ENCODE results near the gene ARMC9.

ARMC9 gene

DNA sequence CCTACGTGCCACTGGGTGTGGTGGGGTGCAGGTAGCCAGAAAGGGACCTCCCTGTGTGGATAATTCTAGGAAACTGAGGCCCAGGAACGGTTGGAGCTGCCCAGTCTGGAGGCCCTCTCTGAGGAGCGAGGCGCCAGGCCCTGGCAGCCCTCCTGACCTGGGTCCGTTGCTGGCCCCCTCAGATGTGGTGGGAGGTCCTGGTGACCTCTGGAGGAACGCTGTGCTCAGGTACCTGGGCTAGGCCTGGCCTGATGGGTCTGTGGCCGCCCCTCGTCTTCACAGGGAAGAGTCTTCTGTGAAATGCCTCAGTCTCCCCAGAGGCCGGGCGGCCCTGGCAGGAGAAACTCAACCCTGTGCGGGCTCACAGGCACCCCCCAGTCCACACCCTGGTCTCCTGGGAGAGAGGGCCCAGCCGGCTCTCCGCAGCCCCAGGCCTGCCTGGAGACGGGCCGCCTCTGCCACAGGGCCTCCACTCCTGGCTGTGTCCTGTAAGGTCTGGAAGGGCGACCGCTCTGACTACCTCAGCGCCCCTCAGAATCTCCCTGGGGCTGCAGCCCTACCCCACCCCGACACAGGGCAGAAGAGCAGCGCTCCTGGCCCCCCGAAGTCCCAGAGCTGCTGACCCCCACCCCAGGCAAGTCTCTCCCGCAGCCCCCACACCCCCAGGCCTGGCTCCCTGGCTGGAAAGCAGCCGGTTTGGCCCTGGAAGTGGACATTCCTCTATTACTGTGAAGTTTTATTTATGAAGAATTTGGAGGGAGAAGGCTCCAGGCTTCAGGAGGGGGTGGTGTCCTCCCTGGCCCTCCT is 200.8 kb downstream of the ARMC9 start:
- POLR2A ChIA-PET, result interaction anchor here (1.7 kb wide), 1 partner anchor 65 kb away, joined by 9 read pairs; the partner anchor contains the start of gene NCL
- no peak overlapping the region for H3K27ac ChIP-seq (ENCODE audit: extremely low read depth, low read depth, low read length)
- H3K36me3 ChIP-seq (ENCODE audit: control insufficient read depth in 2 of 2, insufficient read depth in 1 of 2, low read length in 2 of 2), result no peaks in the 10 kb centered on the region
- CTCF ChIA-PET, result interaction anchor here (0.6 to 2.1 kb wide), 7 partner anchors 11 to 269 kb away, joined by 3 to 11 read pairs (median 5); no protein-coding TSS in a partner anchor
- no peak for TF ChIP-seq ZNF211 (tag by site-specific recombination; IDR thresholded peaks at IDR 0.05; ENCODE audit: low read depth)
- TF ChIP-seq ZNF112 (tag by site-specific recombination; IDR thresholded peaks at IDR 0.05), result no peak
- no peak for TF ChIP-seq ZNF654 (tag by site-specific recombination; IDR thresholded peaks at IDR 0.05; ENCODE audit: low read depth)
- TF ChIP-seq SCRT2 (tag by site-specific recombination; IDR thresholded peaks at IDR 0.05), result no peak
- no peak for TF ChIP-seq ZFP69B (tag by site-specific recombination; IDR thresholded peaks at IDR 0.05)
- TF ChIP-seq ZNF146 (tag by site-specific recombination; IDR thresholded peaks at IDR 0.05), result no peak
- TF ChIP-seq, protein P1, sequence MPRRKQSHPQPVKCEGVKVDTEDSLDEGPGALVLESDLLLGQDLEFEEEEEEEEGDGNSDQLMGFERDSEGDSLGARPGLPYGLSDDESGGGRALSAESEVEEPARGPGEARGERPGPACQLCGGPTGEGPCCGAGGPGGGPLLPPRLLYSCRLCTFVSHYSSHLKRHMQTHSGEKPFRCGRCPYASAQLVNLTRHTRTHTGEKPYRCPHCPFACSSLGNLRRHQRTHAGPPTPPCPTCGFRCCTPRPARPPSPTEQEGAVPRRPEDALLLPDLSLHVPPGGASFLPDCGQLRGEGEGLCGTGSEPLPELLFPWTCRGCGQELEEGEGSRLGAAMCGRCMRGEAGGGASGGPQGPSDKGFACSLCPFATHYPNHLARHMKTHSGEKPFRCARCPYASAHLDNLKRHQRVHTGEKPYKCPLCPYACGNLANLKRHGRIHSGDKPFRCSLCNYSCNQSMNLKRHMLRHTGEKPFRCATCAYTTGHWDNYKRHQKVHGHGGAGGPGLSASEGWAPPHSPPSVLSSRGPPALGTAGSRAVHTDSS (tag by site-specific recombination; IDR thresholded peaks at IDR 0.05), result no peak
- TF ChIP-seq, protein P2, sequence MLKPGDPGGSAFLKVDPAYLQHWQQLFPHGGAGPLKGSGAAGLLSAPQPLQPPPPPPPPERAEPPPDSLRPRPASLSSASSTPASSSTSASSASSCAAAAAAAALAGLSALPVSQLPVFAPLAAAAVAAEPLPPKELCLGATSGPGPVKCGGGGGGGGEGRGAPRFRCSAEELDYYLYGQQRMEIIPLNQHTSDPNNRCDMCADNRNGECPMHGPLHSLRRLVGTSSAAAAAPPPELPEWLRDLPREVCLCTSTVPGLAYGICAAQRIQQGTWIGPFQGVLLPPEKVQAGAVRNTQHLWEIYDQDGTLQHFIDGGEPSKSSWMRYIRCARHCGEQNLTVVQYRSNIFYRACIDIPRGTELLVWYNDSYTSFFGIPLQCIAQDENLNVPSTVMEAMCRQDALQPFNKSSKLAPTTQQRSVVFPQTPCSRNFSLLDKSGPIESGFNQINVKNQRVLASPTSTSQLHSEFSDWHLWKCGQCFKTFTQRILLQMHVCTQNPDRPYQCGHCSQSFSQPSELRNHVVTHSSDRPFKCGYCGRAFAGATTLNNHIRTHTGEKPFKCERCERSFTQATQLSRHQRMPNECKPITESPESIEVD (tag by site-specific recombination; IDR thresholded peaks at IDR 0.05), result no peak
- TF ChIP-seq SP2 (tag by site-specific recombination; IDR thresholded peaks at IDR 0.05), result no peak
- no peak for TF ChIP-seq ZNF623 (tag by site-specific recombination; IDR thresholded peaks at IDR 0.05)
- no peak for TF ChIP-seq SP7 (tag by site-specific recombination; IDR thresholded peaks at IDR 0.05)
- H3K4me3 ChIP-seq (ENCODE audit: low read depth, low read length), result no peak overlapping the region
- H3K4me1 ChIP-seq (ENCODE audit: control insufficient read depth, insufficient read depth, low read length), result no peaks in the 10 kb centered on the region
- H3K9me3 ChIP-seq (ENCODE audit: control insufficient read depth, insufficient read depth, low read depth, low read length), result no peaks in the 10 kb centered on the region

DNA sequence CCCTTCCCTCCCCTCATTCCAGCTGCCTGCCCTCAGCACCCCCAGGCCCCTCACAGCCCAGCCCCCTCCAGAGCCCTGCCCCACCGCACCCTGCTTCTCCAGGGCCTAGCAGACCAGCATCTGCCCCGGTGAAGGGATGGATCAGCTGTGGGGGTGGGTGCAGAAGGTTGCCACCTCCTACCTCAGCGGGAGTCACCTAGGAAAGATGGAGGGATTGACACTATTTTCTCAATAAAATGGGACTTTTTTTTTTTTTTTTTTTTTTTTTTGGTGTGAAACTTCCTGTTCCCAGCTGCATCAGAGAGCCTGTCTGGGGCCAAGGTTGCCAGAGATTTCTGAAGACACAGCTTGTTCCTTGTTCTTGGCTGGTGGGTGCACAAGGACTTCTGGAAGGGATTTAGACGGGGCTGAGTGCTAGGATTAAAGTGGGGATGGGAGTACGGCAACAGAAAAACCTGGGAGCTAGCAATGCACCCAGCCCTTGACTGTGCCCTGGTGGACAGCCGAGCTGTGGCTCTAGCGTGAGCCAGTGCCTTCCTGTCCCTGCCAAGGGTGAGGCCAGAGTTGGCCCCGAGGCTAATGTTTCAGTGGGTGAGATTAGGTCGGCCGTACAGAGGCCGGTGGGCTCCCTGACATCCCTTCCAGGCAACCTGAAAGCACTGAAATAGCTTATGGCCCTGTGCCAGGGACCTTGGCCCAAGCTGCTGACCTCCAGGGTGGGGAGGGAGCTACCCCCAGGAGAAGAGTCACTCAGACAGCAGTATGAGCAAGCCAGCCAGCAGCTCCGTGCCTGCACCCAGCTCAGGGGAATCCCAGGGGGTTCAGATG is 201.6 kb downstream of the ARMC9 start:
- Histone ChIP-seq H3K27ac (ENCODE audit: extremely low read depth, low read depth, low read length) (no peak overlapping the region), H3K36me3 (ENCODE audit: control insufficient read depth in 2 of 2, insufficient read depth in 1 of 2, low read length in 2 of 2) (no peaks in the 10 kb centered on the region), H3K9me3 (ENCODE audit: control insufficient read depth, insufficient read depth, low read depth, low read length) (no peaks in the 10 kb centered on the region), H3K4me3 (ENCODE audit: low read depth, low read length) (no peak overlapping the region), H3K4me1 (ENCODE audit: control insufficient read depth, insufficient read depth, low read length) (no peaks in the 10 kb centered on the region)
- CTCF ChIA-PET, result interaction anchor here (0.7 to 2.1 kb wide), 7 partner anchors 10 to 269 kb away, joined by 3 to 11 read pairs (median 5); no protein-coding TSS in a partner anchor
- POLR2A ChIA-PET, result interaction anchor here (0.8 to 1.7 kb wide), 2 partner anchors 11 to 64 kb away, joined by 3 to 9 read pairs; partner anchors contain the start of gene NCL
- no peak for TF ChIP-seq ZFP41 (tag by site-specific recombination; IDR thresholded peaks at IDR 0.05; ENCODE audit: borderline replicate concordance)
- TF ChIP-seq MZF1 (tag by site-specific recombination; IDR thresholded peaks at IDR 0.05; ENCODE audit: borderline replicate concordance), result no peak
- 0 out of 2 replicates have a peak, but pooled peaks have one; percentile 16 for TF ChIP-seq GLIS1 (tag by site-specific recombination; IDR thresholded peaks at IDR 0.05)
- TF ChIP-seq ZNF184 (tag by site-specific recombination; IDR thresholded peaks at IDR 0.05), result no peak
- TF ChIP-seq ZSCAN30 (tag by site-specific recombination; IDR thresholded peaks at IDR 0.05), result no peak
- TF ChIP-seq, protein P3, sequence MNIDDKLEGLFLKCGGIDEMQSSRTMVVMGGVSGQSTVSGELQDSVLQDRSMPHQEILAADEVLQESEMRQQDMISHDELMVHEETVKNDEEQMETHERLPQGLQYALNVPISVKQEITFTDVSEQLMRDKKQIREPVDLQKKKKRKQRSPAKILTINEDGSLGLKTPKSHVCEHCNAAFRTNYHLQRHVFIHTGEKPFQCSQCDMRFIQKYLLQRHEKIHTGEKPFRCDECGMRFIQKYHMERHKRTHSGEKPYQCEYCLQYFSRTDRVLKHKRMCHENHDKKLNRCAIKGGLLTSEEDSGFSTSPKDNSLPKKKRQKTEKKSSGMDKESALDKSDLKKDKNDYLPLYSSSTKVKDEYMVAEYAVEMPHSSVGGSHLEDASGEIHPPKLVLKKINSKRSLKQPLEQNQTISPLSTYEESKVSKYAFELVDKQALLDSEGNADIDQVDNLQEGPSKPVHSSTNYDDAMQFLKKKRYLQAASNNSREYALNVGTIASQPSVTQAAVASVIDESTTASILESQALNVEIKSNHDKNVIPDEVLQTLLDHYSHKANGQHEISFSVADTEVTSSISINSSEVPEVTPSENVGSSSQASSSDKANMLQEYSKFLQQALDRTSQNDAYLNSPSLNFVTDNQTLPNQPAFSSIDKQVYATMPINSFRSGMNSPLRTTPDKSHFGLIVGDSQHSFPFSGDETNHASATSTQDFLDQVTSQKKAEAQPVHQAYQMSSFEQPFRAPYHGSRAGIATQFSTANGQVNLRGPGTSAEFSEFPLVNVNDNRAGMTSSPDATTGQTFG (tag by site-specific recombination; IDR thresholded peaks at IDR 0.05; ENCODE audit: borderline replicate concordance), result no peak
- no peak for TF ChIP-seq SETDB1 (IDR thresholded peaks at IDR 0.05; ENCODE audit: insufficient read length, low read length)
- no peak for TF ChIP-seq ZBTB20 (tag by site-specific recombination; IDR thresholded peaks at IDR 0.05)
- TF ChIP-seq, protein P4, sequence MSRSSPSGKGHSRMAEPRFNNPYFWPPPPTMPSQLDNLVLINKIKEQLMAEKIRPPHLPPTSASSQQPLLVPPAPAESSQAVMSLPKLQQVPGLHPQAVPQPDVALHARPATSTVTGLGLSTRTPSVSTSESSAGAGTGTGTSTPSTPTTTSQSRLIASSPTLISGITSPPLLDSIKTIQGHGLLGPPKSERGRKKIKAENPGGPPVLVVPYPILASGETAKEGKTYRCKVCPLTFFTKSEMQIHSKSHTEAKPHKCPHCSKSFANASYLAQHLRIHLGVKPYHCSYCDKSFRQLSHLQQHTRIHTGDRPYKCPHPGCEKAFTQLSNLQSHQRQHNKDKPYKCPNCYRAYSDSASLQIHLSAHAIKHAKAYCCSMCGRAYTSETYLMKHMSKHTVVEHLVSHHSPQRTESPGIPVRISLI (tag by site-specific recombination; IDR thresholded peaks at IDR 0.05), result 0 out of 2 replicates have a peak, but pooled peaks have one; percentile 31
- no peak for TF ChIP-seq ZNF426 (tag by site-specific recombination; IDR thresholded peaks at IDR 0.05)
- TF ChIP-seq GLIS2 (tag by site-specific recombination; IDR thresholded peaks at IDR 0.05), result peak; percentile 30; the same call in 1 of the 2 replicates
- TF ChIP-seq ZNF24 (tag by site-specific recombination; IDR thresholded peaks at IDR 0.05), result no peak
- TF ChIP-seq, protein P5, sequence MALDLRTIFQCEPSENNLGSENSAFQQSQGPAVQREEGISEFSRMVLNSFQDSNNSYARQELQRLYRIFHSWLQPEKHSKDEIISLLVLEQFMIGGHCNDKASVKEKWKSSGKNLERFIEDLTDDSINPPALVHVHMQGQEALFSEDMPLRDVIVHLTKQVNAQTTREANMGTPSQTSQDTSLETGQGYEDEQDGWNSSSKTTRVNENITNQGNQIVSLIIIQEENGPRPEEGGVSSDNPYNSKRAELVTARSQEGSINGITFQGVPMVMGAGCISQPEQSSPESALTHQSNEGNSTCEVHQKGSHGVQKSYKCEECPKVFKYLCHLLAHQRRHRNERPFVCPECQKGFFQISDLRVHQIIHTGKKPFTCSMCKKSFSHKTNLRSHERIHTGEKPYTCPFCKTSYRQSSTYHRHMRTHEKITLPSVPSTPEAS (tag by site-specific recombination; IDR thresholded peaks at IDR 0.05), result no peak
- no peak for TF ChIP-seq SP2 (tag by site-specific recombination; IDR thresholded peaks at IDR 0.05)
- TF ChIP-seq ZNF596 (tag by site-specific recombination; IDR thresholded peaks at IDR 0.05), result no peak
